Measurements from ENCODE around the gene PKHD1. TPM values are rescaled to one million over a fixed set of nuclear protein-coding genes. Genes with fewer than 3 reads are reported as not detected.
A peak's percentile ranks its signal among the peaks of the same experiment; 100 is the strongest.

PKHD1 gene
- total RNA-seq (0.05 TPM), polyA plus RNA-seq (0.02 TPM)
- long read RNA-seq, donor 1: 0 reads
- long read RNA-seq, donor 2: 0 reads
- long read RNA-seq, donor 3: 0 reads
- long read RNA-seq, donor 4: 0 reads
- long read RNA-seq, donor 5: 0 reads
- long read RNA-seq, donor 6: 0 reads
- long read RNA-seq, donor 7: 0 reads
- long read RNA-seq, donor 8: 0 reads
- long read RNA-seq, donor 9: 0 reads
- long read RNA-seq, donor 10: 0 reads

- DNase-seq (ENCODE audit: low read depth in 6 of 9, low spot score in 9 of 9): peak in 1 of 9 donors; percentile 6
- H3K9me3 ChIP-seq (ENCODE audit: control insufficient read depth in 2 of 2, insufficient read depth in 1 of 2, low read length in 1 of 2): no peaks in the 10 kb centered on the region
- no peak within 1 kb of the TSS for H3K4me3 ChIP-seq (ENCODE audit: low read length in 2 of 2)
- no peaks in the 10 kb centered on the region for H3K36me3 ChIP-seq (ENCODE audit: control insufficient read depth in 2 of 2, insufficient read depth in 2 of 2, low read length in 1 of 2)
- H3K4me1 ChIP-seq (ENCODE audit: control insufficient read depth in 2 of 2, insufficient read depth in 2 of 2, low read length in 2 of 2): no peaks in the 10 kb centered on the region
- no peaks in the 10 kb centered on the region for H3K27me3 ChIP-seq (ENCODE audit: control insufficient read depth in 2 of 2, insufficient read depth in 1 of 2, low read length in 1 of 2)
- H3K27ac ChIP-seq (ENCODE audit: low read depth in 1 of 2, low read length in 1 of 2): no peak within 1 kb of the TSS
- 76% methylated on average over 7 of the region's 7 CpGs for WGBS
These were observed at the start of gene PKHD1 for GRCh38 chr6:52087498-52087999. PKHD1 (minus strand) TSS chr6:52087613; CDS start chr6:52084933, 2,680 bp downstream.

GRCh38 chr6:52136934-52137467 is 49.6 kb upstream of the PKHD1 start:
- H3K27me3 ChIP-seq (ENCODE audit: control insufficient read depth in 2 of 2, insufficient read depth in 1 of 2, low read length in 1 of 2): no peaks in the 10 kb centered on the region
- WGBS: 93% methylated on average over 12 of the region's 12 CpGs
- no peaks in the 10 kb centered on the region for H3K36me3 ChIP-seq (ENCODE audit: control insufficient read depth in 2 of 2, insufficient read depth in 2 of 2, low read length in 1 of 2)
- no peak overlapping the region for H3K27ac ChIP-seq (ENCODE audit: low read depth in 1 of 2, low read length in 1 of 2)
- no peak for DNase-seq (ENCODE audit: low read depth in 6 of 9, low spot score in 9 of 9)
- H3K9me3 ChIP-seq (ENCODE audit: control insufficient read depth in 2 of 2, insufficient read depth in 1 of 2, low read length in 1 of 2): no peaks in the 10 kb centered on the region
- no peaks in the 10 kb centered on the region for H3K4me1 ChIP-seq (ENCODE audit: control insufficient read depth in 2 of 2, insufficient read depth in 2 of 2, low read length in 2 of 2)
- no peak overlapping the region for H3K4me3 ChIP-seq (ENCODE audit: low read length in 2 of 2)

GRCh38 chr6:52136055-52136454 is 48.6 kb upstream of the PKHD1 start:
- 91% methylated on average over 4 of the region's 4 CpGs for WGBS
- H3K27me3 ChIP-seq (ENCODE audit: control insufficient read depth in 2 of 2, insufficient read depth in 1 of 2, low read length in 1 of 2): no peaks in the 10 kb centered on the region
- no peaks in the 10 kb centered on the region for H3K9me3 ChIP-seq (ENCODE audit: control insufficient read depth in 2 of 2, insufficient read depth in 1 of 2, low read length in 1 of 2)
- H3K36me3 ChIP-seq (ENCODE audit: control insufficient read depth in 2 of 2, insufficient read depth in 2 of 2, low read length in 1 of 2): no peaks in the 10 kb centered on the region
- no peak overlapping the region for H3K27ac ChIP-seq (ENCODE audit: low read depth in 1 of 2, low read length in 1 of 2)
- no peak overlapping the region for H3K4me3 ChIP-seq (ENCODE audit: low read length in 2 of 2)
- H3K4me1 ChIP-seq (ENCODE audit: control insufficient read depth in 2 of 2, insufficient read depth in 2 of 2, low read length in 2 of 2): no peaks in the 10 kb centered on the region
- no peak for DNase-seq (ENCODE audit: low read depth in 6 of 9, low spot score in 9 of 9)

GRCh38 chr6:52135217-52135616 is 47.8 kb upstream of the PKHD1 start:
- Histone ChIP-seq H3K27me3 (ENCODE audit: control insufficient read depth in 2 of 2, insufficient read depth in 1 of 2, low read length in 1 of 2) (no peaks in the 10 kb centered on the region), H3K9me3 (ENCODE audit: control insufficient read depth in 2 of 2, insufficient read depth in 1 of 2, low read length in 1 of 2) (no peaks in the 10 kb centered on the region), H3K27ac (ENCODE audit: low read depth in 1 of 2, low read length in 1 of 2) (no peak overlapping the region), H3K4me3 (ENCODE audit: low read length in 2 of 2) (no peak overlapping the region), H3K4me1 (ENCODE audit: control insufficient read depth in 2 of 2, insufficient read depth in 2 of 2, low read length in 2 of 2) (no peaks in the 10 kb centered on the region), H3K36me3 (ENCODE audit: control insufficient read depth in 2 of 2, insufficient read depth in 2 of 2, low read length in 1 of 2) (no peaks in the 10 kb centered on the region)
- 97% methylated on average over 4 of the region's 4 CpGs for WGBS
- no peak for DNase-seq (ENCODE audit: low read depth in 6 of 9, low spot score in 9 of 9)

GRCh38 chr6:52134011-52134410 is 46.6 kb upstream of the PKHD1 start:
- no peaks in the 10 kb centered on the region for H3K9me3 ChIP-seq (ENCODE audit: control insufficient read depth in 2 of 2, insufficient read depth in 1 of 2, low read length in 1 of 2)
- no peaks in the 10 kb centered on the region for H3K4me1 ChIP-seq (ENCODE audit: control insufficient read depth in 2 of 2, insufficient read depth in 2 of 2, low read length in 2 of 2)
- no peak overlapping the region for H3K4me3 ChIP-seq (ENCODE audit: low read length in 2 of 2)
- no peak for DNase-seq (ENCODE audit: low read depth in 6 of 9, low spot score in 9 of 9)
- no peak overlapping the region for H3K27ac ChIP-seq (ENCODE audit: low read depth in 1 of 2, low read length in 1 of 2)
- H3K36me3 ChIP-seq (ENCODE audit: control insufficient read depth in 2 of 2, insufficient read depth in 2 of 2, low read length in 1 of 2): no peaks in the 10 kb centered on the region
- WGBS: 92% methylated on average over 3 of the region's 3 CpGs
- no peaks in the 10 kb centered on the region for H3K27me3 ChIP-seq (ENCODE audit: control insufficient read depth in 2 of 2, insufficient read depth in 1 of 2, low read length in 1 of 2)

- Histone ChIP-seq H3K27ac (ENCODE audit: low read depth in 1 of 2, low read length in 1 of 2) (no peak overlapping the region), H3K4me1 (ENCODE audit: control insufficient read depth in 2 of 2, insufficient read depth in 2 of 2, low read length in 2 of 2) (no peaks in the 10 kb centered on the region), H3K36me3 (ENCODE audit: control insufficient read depth in 2 of 2, insufficient read depth in 2 of 2, low read length in 1 of 2) (no peaks in the 10 kb centered on the region), H3K27me3 (ENCODE audit: control insufficient read depth in 2 of 2, insufficient read depth in 1 of 2, low read length in 1 of 2) (no peaks in the 10 kb centered on the region), H3K4me3 (ENCODE audit: low read length in 2 of 2) (no peak overlapping the region), H3K9me3 (ENCODE audit: control insufficient read depth in 2 of 2, insufficient read depth in 1 of 2, low read length in 1 of 2) (no peaks in the 10 kb centered on the region)
- DNase-seq (ENCODE audit: low read depth in 6 of 9, low spot score in 9 of 9): no peak
- 94% methylated on average over 2 of the region's 2 CpGs for WGBS
These were observed 45.9 kb upstream of the PKHD1 start for GRCh38 chr6:52133324-52133723.

- H3K27me3 ChIP-seq (ENCODE audit: control insufficient read depth in 2 of 2, insufficient read depth in 1 of 2, low read length in 1 of 2): no peaks in the 10 kb centered on the region
- no peaks in the 10 kb centered on the region for H3K9me3 ChIP-seq (ENCODE audit: control insufficient read depth in 2 of 2, insufficient read depth in 1 of 2, low read length in 1 of 2)
- 95% methylated on average over 2 of the region's 2 CpGs for WGBS
- DNase-seq (ENCODE audit: low read depth in 6 of 9, low spot score in 9 of 9): no peak
- no peaks in the 10 kb centered on the region for H3K4me1 ChIP-seq (ENCODE audit: control insufficient read depth in 2 of 2, insufficient read depth in 2 of 2, low read length in 2 of 2)
- no peaks in the 10 kb centered on the region for H3K36me3 ChIP-seq (ENCODE audit: control insufficient read depth in 2 of 2, insufficient read depth in 2 of 2, low read length in 1 of 2)
- no peak overlapping the region for H3K27ac ChIP-seq (ENCODE audit: low read depth in 1 of 2, low read length in 1 of 2)
- no peak overlapping the region for H3K4me3 ChIP-seq (ENCODE audit: low read length in 2 of 2)
These were observed 44.9 kb upstream of the PKHD1 start for GRCh38 chr6:52132292-52132691.

- Histone ChIP-seq H3K9me3 (ENCODE audit: control insufficient read depth in 2 of 2, insufficient read depth in 1 of 2, low read length in 1 of 2) (no peaks in the 10 kb centered on the region), H3K27me3 (ENCODE audit: control insufficient read depth in 2 of 2, insufficient read depth in 1 of 2, low read length in 1 of 2) (no peaks in the 10 kb centered on the region), H3K36me3 (ENCODE audit: control insufficient read depth in 2 of 2, insufficient read depth in 2 of 2, low read length in 1 of 2) (no peaks in the 10 kb centered on the region), H3K27ac (ENCODE audit: low read depth in 1 of 2, low read length in 1 of 2) (no peak overlapping the region), H3K4me3 (ENCODE audit: low read length in 2 of 2) (no peak overlapping the region), H3K4me1 (ENCODE audit: control insufficient read depth in 2 of 2, insufficient read depth in 2 of 2, low read length in 2 of 2) (no peaks in the 10 kb centered on the region)
- 92% methylated on average over 1 of the region's 1 CpG for WGBS
- DNase-seq (ENCODE audit: low read depth in 6 of 9, low spot score in 9 of 9): no peak
These were observed 43.0 kb upstream of the PKHD1 start for GRCh38 chr6:52130440-52130839.

GRCh38 chr6:52127957-52128356 is 40.5 kb upstream of the PKHD1 start:
- WGBS: 90% methylated on average over 4 of the region's 4 CpGs
- DNase-seq (ENCODE audit: low read depth in 6 of 9, low spot score in 9 of 9): no peak
- H3K4me3 ChIP-seq (ENCODE audit: low read length in 2 of 2): no peak overlapping the region
- H3K9me3 ChIP-seq (ENCODE audit: control insufficient read depth in 2 of 2, insufficient read depth in 1 of 2, low read length in 1 of 2): no peaks in the 10 kb centered on the region
- H3K36me3 ChIP-seq (ENCODE audit: control insufficient read depth in 2 of 2, insufficient read depth in 2 of 2, low read length in 1 of 2): no peaks in the 10 kb centered on the region
- no peak overlapping the region for H3K27ac ChIP-seq (ENCODE audit: low read depth in 1 of 2, low read length in 1 of 2)
- H3K27me3 ChIP-seq (ENCODE audit: control insufficient read depth in 2 of 2, insufficient read depth in 1 of 2, low read length in 1 of 2): no peaks in the 10 kb centered on the region
- no peaks in the 10 kb centered on the region for H3K4me1 ChIP-seq (ENCODE audit: control insufficient read depth in 2 of 2, insufficient read depth in 2 of 2, low read length in 2 of 2)
